WERI-Rb-1 (cell line): ENCODE data around the gene IDE.

Experiments
- DNase-seq: peaks from one replicate; pipeline ENCODE4 v3.0.0-alpha.2; 2020
- H3K27ac ChIP-seq: fragments of 250-450 bp; sonication (Bioruptor Pico); 2 replicates; pipeline ENCODE4 v1.5.1; 2020; ENCODE audit warnings: mild to moderate bottlenecking, moderate library complexity
- H3K27me3 ChIP-seq: fragments of 250-450 bp; sonication (Bioruptor Pico); 2 replicates; pipeline ENCODE4 v1.5.1; 2021; ENCODE audit warnings: mild to moderate bottlenecking, low read depth, moderate library complexity; ENCODE audit not compliant: insufficient read depth, severe bottlenecking
- H3K36me3 ChIP-seq: fragments of 250-450 bp; sonication (Bioruptor Pico); 2 replicates; pipeline ENCODE4 v1.5.1; 2020; ENCODE audit warnings: mild to moderate bottlenecking, moderate library complexity
- H3K4me3 ChIP-seq: 2 replicates; pipeline ENCODE4 v1.5.1; 2011; ENCODE audit warnings: low read depth, mild to moderate bottlenecking, control low read depth, low read length
- H3K9me3 ChIP-seq: fragments of 250-450 bp; sonication (Bioruptor Pico); 2 replicates; pipeline ENCODE4 v1.5.1; 2021; ENCODE audit warnings: mild to moderate bottlenecking, moderate library complexity; ENCODE audit not compliant: severe bottlenecking
- CTCF ChIP-seq: IDR thresholded peaks from 2 replicates; pipeline ENCODE4 v1.5.1; 2011; ENCODE audit warnings: low read depth, mild to moderate bottlenecking, control low read depth, inconsistent platforms, low read length

IDE gene

DNA sequence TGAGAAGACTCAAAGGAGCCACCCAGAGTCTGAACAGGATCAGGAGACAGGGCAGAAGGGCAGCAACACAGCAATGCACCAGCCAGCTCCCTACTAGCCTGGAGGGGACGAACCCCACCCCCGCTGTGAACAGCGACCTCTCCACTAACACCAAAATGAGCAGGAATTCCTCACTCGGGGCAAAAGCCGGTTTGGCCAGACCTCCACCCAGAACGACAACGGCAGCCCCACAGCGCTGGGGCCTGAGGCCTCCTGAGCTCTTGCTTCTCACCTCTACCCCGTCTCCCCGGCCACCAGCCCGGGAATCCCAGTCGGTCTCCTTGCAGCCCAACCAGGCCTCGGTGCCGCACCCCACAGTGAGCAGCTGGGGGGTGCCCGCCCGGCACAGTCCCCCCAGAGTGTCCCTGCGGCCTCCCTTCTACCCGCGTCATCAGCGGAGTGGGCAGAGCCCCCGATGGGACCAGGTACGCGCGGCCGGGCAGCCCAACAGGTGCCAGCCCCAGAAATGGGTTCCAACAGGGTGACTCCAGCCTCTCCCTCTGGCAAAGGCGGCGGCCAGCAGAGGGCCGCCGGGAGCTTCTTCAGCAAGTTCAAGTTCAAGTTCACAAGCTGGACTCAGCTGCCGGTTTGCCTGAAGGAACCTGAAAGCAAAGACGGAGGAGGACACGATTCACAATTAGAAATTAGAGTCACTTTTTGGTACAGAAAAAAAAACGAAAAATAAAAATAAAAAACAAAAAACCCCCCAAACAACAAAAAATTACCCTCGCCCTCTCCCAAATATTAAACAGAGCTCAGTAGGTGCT is 153.9 kb downstream of the IDE start:
- TF ChIP-seq CTCF = no peak
- no peaks in the 10 kb centered on the region for H3K36me3 ChIP-seq
- no peak for DNase-seq
- H3K4me3 ChIP-seq = no peak overlapping the region
- peaks cover 11% of the 10 kb centered on the region for H3K9me3 ChIP-seq
- H3K27ac ChIP-seq = no peak overlapping the region
- H3K27me3 ChIP-seq = no peaks in the 10 kb centered on the region

DNA sequence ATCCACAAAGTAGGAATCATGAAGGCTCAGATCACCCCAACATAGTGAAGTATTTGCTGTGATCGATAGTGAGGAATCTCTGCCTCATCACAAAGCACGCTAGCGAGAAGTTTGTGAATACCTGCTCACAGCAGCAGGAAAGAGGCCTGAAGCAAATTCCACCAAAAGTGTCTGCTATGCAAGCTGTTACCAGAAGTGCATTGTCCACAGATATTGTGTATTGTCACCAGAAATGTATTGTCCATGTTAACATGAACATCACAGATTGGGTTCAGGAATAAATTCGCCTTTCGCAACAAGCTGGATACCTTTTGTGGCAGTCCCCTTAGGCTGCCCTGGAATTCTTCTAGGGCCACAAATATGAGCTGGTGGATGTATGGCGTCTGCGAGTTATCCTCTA is 155.0 kb downstream of the IDE start:
- no peak for TF ChIP-seq CTCF
- Histone ChIP-seq H3K4me3 (no peak overlapping the region), H3K27me3 (no peaks in the 10 kb centered on the region), H3K9me3 (peaks cover 13% of the 10 kb centered on the region), H3K36me3 (no peaks in the 10 kb centered on the region), H3K27ac (no peak overlapping the region)
- no peak for DNase-seq

DNA sequence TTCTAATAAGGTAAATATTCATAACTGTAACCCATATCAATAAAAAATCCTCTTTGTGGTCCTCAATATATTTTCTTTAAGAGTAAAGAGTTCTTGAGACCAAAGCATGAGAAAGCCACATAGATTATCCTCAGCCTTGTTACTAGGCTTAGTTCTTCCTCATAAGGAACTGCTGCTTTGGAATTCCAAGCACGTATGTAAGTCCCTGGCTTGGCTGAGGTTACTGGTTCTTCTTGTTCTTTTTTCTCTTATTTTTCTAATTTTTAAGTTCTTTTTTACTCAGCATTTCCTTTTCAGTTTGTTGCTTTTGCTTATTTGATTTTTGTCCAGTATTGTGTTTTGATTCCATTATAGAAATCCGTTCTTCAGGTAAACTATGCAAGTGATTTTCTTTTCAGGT is 155.7 kb downstream of the IDE start:
- peaks cover 13% of the 10 kb centered on the region for H3K9me3 ChIP-seq
- H3K4me3 ChIP-seq = no peak overlapping the region
- no peak for DNase-seq
- TF ChIP-seq CTCF = no peak
- H3K27ac ChIP-seq = no peak overlapping the region
- H3K36me3 ChIP-seq = no peaks in the 10 kb centered on the region
- no peaks in the 10 kb centered on the region for H3K27me3 ChIP-seq

DNA sequence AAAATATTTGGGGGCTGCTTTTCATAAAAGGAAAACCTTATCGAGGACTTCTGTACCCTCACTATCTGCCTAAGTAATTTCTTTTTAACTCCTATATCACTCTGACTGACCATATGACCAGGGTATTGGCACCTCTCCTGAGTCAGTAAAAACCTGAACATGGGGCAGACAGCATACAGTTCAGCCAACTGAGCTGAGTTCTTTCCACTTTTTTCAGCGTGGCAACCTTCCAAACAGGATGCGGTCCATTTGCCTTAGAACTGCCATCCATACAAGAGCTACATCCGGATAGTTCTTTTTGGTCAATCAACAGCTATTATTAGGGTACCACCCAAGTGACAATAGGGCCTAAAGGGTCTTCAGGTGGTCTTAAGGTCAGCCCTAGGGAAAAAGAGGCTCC is 160.4 kb downstream of the IDE start:
- Histone ChIP-seq H3K36me3 (no peaks in the 10 kb centered on the region), H3K9me3 (peaks cover 19% of the 10 kb centered on the region), H3K4me3 (no peak overlapping the region; the same call in 1 of the 2 replicates), H3K27me3 (no peaks in the 10 kb centered on the region), H3K27ac (peak overlapping the region; percentile 84)
- DNase-seq = no peak
- no peak for TF ChIP-seq CTCF

DNA sequence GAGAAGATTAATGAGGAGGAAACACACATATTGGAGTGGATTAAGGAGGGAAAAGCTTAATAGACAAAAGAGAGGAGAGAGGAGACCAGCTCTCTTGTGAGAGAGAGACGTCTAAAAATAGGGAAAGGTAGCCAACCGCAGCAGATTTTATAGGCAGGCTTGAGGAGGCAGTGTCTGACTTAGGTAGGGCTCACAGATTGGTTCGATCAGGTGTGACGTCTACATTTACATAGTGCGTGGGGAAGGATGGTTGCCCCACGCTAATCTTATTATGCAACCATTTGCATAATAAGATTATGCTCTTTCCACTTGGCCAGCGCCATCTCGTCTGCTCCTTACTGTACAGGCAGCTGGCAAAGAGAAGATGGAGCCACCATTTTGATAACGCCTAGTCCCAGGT is 160.9 kb downstream of the IDE start:
- Histone ChIP-seq H3K27me3 (no peaks in the 10 kb centered on the region), H3K9me3 (peaks cover 19% of the 10 kb centered on the region), H3K4me3 (no peak overlapping the region), H3K36me3 (no peaks in the 10 kb centered on the region), H3K27ac (peak overlapping the region; percentile 84)
- TF ChIP-seq CTCF = no peak
- peak; percentile 87 for DNase-seq

- no peak overlapping the region for H3K27ac ChIP-seq
- H3K4me3 ChIP-seq = no peak overlapping the region
- no peak for TF ChIP-seq CTCF
- H3K36me3 ChIP-seq = no peaks in the 10 kb centered on the region
- no peak for DNase-seq
- peaks cover 18% of the 10 kb centered on the region for H3K9me3 ChIP-seq
- H3K27me3 ChIP-seq = no peaks in the 10 kb centered on the region
Observed at GRCh38 chr10:92411406-92411805, 162.5 kb downstream of the IDE start.
